ENCODE measurements around the gene TYW1B. TPM values are rescaled to one million over a fixed set of nuclear protein-coding genes. Genes with fewer than 3 reads are reported as not detected.
"Not testable (repeated sequence)": the region's sequence is repeated elsewhere in the genome, so short reads cannot be mapped to it uniquely, and the experiment has no call there.

The TYW1B gene
- total and polyA plus RNA-seq, 2 of the 4 experiments (the other 2 are of a cell fraction): 1.0 to 1.8 TPM

- H4K91ac ChIP-seq (ENCODE audit: insufficient read depth, low read depth, low read length); H2BK120ac ChIP-seq (ENCODE audit: low read depth, low read length); H4K20me1 ChIP-seq (ENCODE audit: insufficient read depth, low read length); H3K9me3 ChIP-seq (ENCODE audit: control insufficient read depth, insufficient read depth, low read length); H2BK20ac ChIP-seq (ENCODE audit: low read depth, low read length); POLR2A ChIA-PET (ENCODE audit: unreplicated experiment); H3K9ac ChIP-seq (ENCODE audit: low read depth, low read length); H3K79me1 ChIP-seq (ENCODE audit: low read depth in 1 of 2, low read length in 2 of 2); ATAC-seq (ENCODE audit: low read depth); H4K8ac ChIP-seq (ENCODE audit: low read depth in 2 of 2, low read length in 2 of 2); H2AK5ac ChIP-seq (ENCODE audit: low read depth, low read length); H3K14ac ChIP-seq (replicated peaks; ENCODE audit: low read depth, low read length); H2AK9ac ChIP-seq (replicated peaks; ENCODE audit: low read depth, low read length, poor library complexity); H3K4me3 ChIP-seq (ENCODE audit: insufficient read depth, low read depth, low read length); H2BK5ac ChIP-seq (ENCODE audit: low read depth, low read length, poor library complexity, severe bottlenecking); H3K4me1 ChIP-seq (ENCODE audit: control insufficient read depth, insufficient read depth, low read length); H3K56ac ChIP-seq (ENCODE audit: extremely low read depth, insufficient read depth, low read length); H3K18ac ChIP-seq (ENCODE audit: low read depth, low read length); H3K4me2 ChIP-seq (ENCODE audit: low read depth, low read length); H3K27ac ChIP-seq (ENCODE audit: insufficient read depth, low read length); H2BK15ac ChIP-seq (ENCODE audit: low read depth, low read length); BruUV-seq (replicated peaks); in situ Hi-C loops (cut with MboI; ENCODE audit: low sequenced_read_pairs); dilution Hi-C loops (cut with HindIII; ENCODE audit: low sequenced_read_pairs, unreplicated experiment); H3K23ac ChIP-seq (ENCODE audit: low read depth, low read length); H2AFZ ChIP-seq (replicated peaks; ENCODE audit: low read length, poor library complexity); H4K5ac ChIP-seq (ENCODE audit: low read depth, low read length); H3K4ac ChIP-seq (ENCODE audit: low read depth, low read length); H3K36me3 ChIP-seq (ENCODE audit: control insufficient read depth, insufficient read depth, low read length); H3K27me3 ChIP-seq (ENCODE audit: control insufficient read depth, insufficient read depth, low read length); CTCF ChIA-PET; DNase-seq; intact Hi-C loops (cut with micrococcal nuclease); H3K9me1 ChIP-seq (ENCODE audit: insufficient read depth, low read length): not testable (repeated sequence)
- peak; percentile 24; the same call in 1 of the 2 replicates for TF ChIP-seq CEBPB (IDR thresholded peaks at IDR 0.05; ENCODE audit: low read depth, low read length)
- WGBS, 2 experiments (ENCODE audit: extremely low coverage in 2 of 2, insufficient read length in 1 of 2): 86% methylated on average over 4 of the region's 7 CpGs; no CpG with 5 or more reads in 1 of the 2 experiments
Observed at GRCh38 chr7:72810437-72810836, 17.6 kb downstream of the TYW1B start.

GRCh38 chr7:72808511-72808910, 19.5 kb downstream of the TYW1B start:
- H3K14ac ChIP-seq (replicated peaks; ENCODE audit: low read depth, low read length); BruUV-seq (replicated peaks); H3K56ac ChIP-seq (ENCODE audit: extremely low read depth, insufficient read depth, low read length); H2AK9ac ChIP-seq (replicated peaks; ENCODE audit: low read depth, low read length, poor library complexity); H3K4me3 ChIP-seq (ENCODE audit: insufficient read depth, low read depth, low read length); H2BK120ac ChIP-seq (ENCODE audit: low read depth, low read length); DNase-seq; H3K27me3 ChIP-seq (ENCODE audit: control insufficient read depth, insufficient read depth, low read length); H3K27ac ChIP-seq (ENCODE audit: insufficient read depth, low read length); POLR2A ChIA-PET (ENCODE audit: unreplicated experiment); H3K4me2 ChIP-seq (ENCODE audit: low read depth, low read length); H3K9me1 ChIP-seq (ENCODE audit: insufficient read depth, low read length); H3K36me3 ChIP-seq (ENCODE audit: control insufficient read depth, insufficient read depth, low read length); H2BK5ac ChIP-seq (ENCODE audit: low read depth, low read length, poor library complexity, severe bottlenecking); intact Hi-C loops (cut with micrococcal nuclease); H4K20me1 ChIP-seq (ENCODE audit: insufficient read depth, low read length); H4K91ac ChIP-seq (ENCODE audit: insufficient read depth, low read depth, low read length); H3K18ac ChIP-seq (ENCODE audit: low read depth, low read length); H4K5ac ChIP-seq (ENCODE audit: low read depth, low read length); H3K9ac ChIP-seq (ENCODE audit: low read depth, low read length); H2AFZ ChIP-seq (replicated peaks; ENCODE audit: low read length, poor library complexity); H3K79me1 ChIP-seq (ENCODE audit: low read depth in 1 of 2, low read length in 2 of 2); dilution Hi-C loops (cut with HindIII; ENCODE audit: low sequenced_read_pairs, unreplicated experiment); H2AK5ac ChIP-seq (ENCODE audit: low read depth, low read length); H4K8ac ChIP-seq (ENCODE audit: low read depth in 2 of 2, low read length in 2 of 2); in situ Hi-C loops (cut with MboI; ENCODE audit: low sequenced_read_pairs); H3K9me3 ChIP-seq (ENCODE audit: control insufficient read depth, insufficient read depth, low read length); H3K23ac ChIP-seq (ENCODE audit: low read depth, low read length); H3K4ac ChIP-seq (ENCODE audit: low read depth, low read length); H2BK15ac ChIP-seq (ENCODE audit: low read depth, low read length); CTCF ChIA-PET; H2BK20ac ChIP-seq (ENCODE audit: low read depth, low read length); ATAC-seq (ENCODE audit: low read depth); H3K4me1 ChIP-seq (ENCODE audit: control insufficient read depth, insufficient read depth, low read length): not testable (repeated sequence)
- 100% methylated on average over 3 of the region's 13 CpGs; no CpG with 5 or more reads in 1 of the 2 experiments for WGBS, 2 experiments (ENCODE audit: extremely low coverage in 2 of 2, insufficient read length in 1 of 2)

Measured in IMR-90 (cell line).